GM23338 (cell line): Measurements from ENCODE around the gene KLHL40. TPM values are rescaled to one million over a fixed set of nuclear protein-coding genes. Genes with fewer than 3 reads are reported as not detected.

Experiments
- ATAC-seq: fragments of 200-7000 bp; cut with Tn5 transposase; 3 replicates; pipeline ENCODE4 v1.9.1; 2020
- DNase-seq: peaks from one replicate; pipeline ENCODE4 v3.0.0-alpha.2; 2015; ENCODE audit warnings: low spot score
- H2AFZ ChIP-seq: fragments of 200-600 bp; sonication (generic); 2 replicates; pipeline ENCODE4 v1.8.0; 2016; ENCODE audit warnings: antibody characterized with exemption, mild to moderate bottlenecking, moderate library complexity
- H3F3A ChIP-seq: fragments of 200-600 bp; sonication (generic); replicated peaks from 2 replicates; pipeline ENCODE4 v1.8.0; 2017; ENCODE audit warnings: antibody characterized with exemption, mixed run types, low read depth
- H3K27ac ChIP-seq: fragments of 200-600 bp; sonication (generic); 2 replicates; pipeline ENCODE4 v1.6.1; 2016; ENCODE audit warnings: low read depth
- H3K27me3 ChIP-seq: fragments of 200-600 bp; sonication (generic); 2 replicates; pipeline ENCODE4 v1.8.0; 2016; ENCODE audit warnings: mild to moderate bottlenecking, mixed run types, moderate library complexity; ENCODE audit not compliant: insufficient read depth
- H3K36me3 ChIP-seq: fragments of 200-600 bp; sonication (generic); 2 replicates; pipeline ENCODE4 v1.8.0; 2016; ENCODE audit warnings: mild to moderate bottlenecking; ENCODE audit not compliant: insufficient read depth
- H3K4me1 ChIP-seq: fragments of 200-600 bp; sonication (generic); 2 replicates; pipeline ENCODE4 v1.8.0; 2016; ENCODE audit warnings: mild to moderate bottlenecking, moderate library complexity; ENCODE audit not compliant: insufficient read depth
- H3K4me2 ChIP-seq: fragments of 200-600 bp; sonication (generic); 2 replicates; pipeline ENCODE4 v1.7.1; 2017; ENCODE audit warnings: mixed run types
- H3K4me3 ChIP-seq: fragments of 200-600 bp; sonication (generic); 2 replicates; pipeline ENCODE4 v1.6.1; 2016; ENCODE audit warnings: mixed run types
- H3K79me2 ChIP-seq: fragments of 200-600 bp; sonication (generic); replicated peaks from 2 replicates; pipeline ENCODE4 v1.8.0; 2017; ENCODE audit warnings: mild to moderate bottlenecking; ENCODE audit not compliant: insufficient read depth
- H3K9me2 ChIP-seq: fragments of 200-600 bp; sonication (generic); 2 replicates; pipeline ENCODE4 v1.8.0; 2017; ENCODE audit not compliant: insufficient read depth
- H4K20me1 ChIP-seq: fragments of 200-600 bp; sonication (generic); replicated peaks from 2 replicates; pipeline ENCODE4 v1.8.0; 2017; ENCODE audit warnings: mild to moderate bottlenecking; ENCODE audit not compliant: insufficient read depth
- H3K27ac Mint-ChIP-seq: 2 replicates; pipeline ENCODE4 v1.8.0; 2020; ENCODE audit warnings: inconsistent platforms, mild to moderate bottlenecking, moderate library complexity, mixed read lengths
- H3K27me3 Mint-ChIP-seq: 3 replicates; pipeline ENCODE4 v1.8.0; 2022; ENCODE audit warnings: low read depth, mild to moderate bottlenecking, moderate library complexity, mixed read lengths, inconsistent platforms; ENCODE audit not compliant: insufficient read depth, poor library complexity
- H3K36me3 Mint-ChIP-seq: 3 replicates; pipeline ENCODE4 v1.8.0; 2021; ENCODE audit warnings: low read depth, mild to moderate bottlenecking, inconsistent platforms, moderate library complexity, mixed read lengths
- H3K4me1 Mint-ChIP-seq: 3 replicates; pipeline ENCODE4 v1.8.0; 2020; ENCODE audit warnings: mild to moderate bottlenecking, inconsistent platforms, mixed read lengths
- H3K4me3 Mint-ChIP-seq: 3 replicates; pipeline ENCODE4 v1.8.0; 2021; ENCODE audit warnings: moderate library complexity, mild to moderate bottlenecking, inconsistent platforms, mixed read lengths
- H3K9me3 Mint-ChIP-seq: 3 replicates; pipeline ENCODE4 v1.8.0; 2020; ENCODE audit warnings: moderate library complexity, mild to moderate bottlenecking, inconsistent platforms, mixed read lengths
- CREB1 ChIP-seq: fragments of 250-450 bp; sonication (Bioruptor Pico); IDR thresholded peaks from 2 replicates; pipeline ENCODE4 v1.5.0; 2020; ENCODE audit warnings: low read depth, mild to moderate bottlenecking, moderate library complexity
- ETS1 ChIP-seq: IDR thresholded peaks from 2 replicates; pipeline ENCODE4 v1.6.1; 2016; ENCODE audit warnings: antibody characterized with exemption
- EZH2phosphoT487 ChIP-seq: fragments of 200-600 bp; sonication (generic); IDR thresholded peaks from one replicate; pipeline ENCODE4 v1.8.1; 2018; ENCODE audit warnings: antibody characterized with exemption; ENCODE audit not compliant: unreplicated experiment
- JUNB ChIP-seq: IDR thresholded peaks from one replicate; pipeline ENCODE4 v1.6.1; 2016; ENCODE audit warnings: antibody characterized with exemption; ENCODE audit not compliant: unreplicated experiment
- STAT1 ChIP-seq: IDR thresholded peaks from one replicate; pipeline ENCODE4 v1.6.1; 2016; ENCODE audit warnings: antibody characterized with exemption; ENCODE audit not compliant: unreplicated experiment
- ZNF114 ChIP-seq: fragments of 250-450 bp; sonication (Bioruptor Pico); IDR thresholded peaks from 2 replicates; pipeline ENCODE4 v1.5.0; 2020; ENCODE audit warnings: mild to moderate bottlenecking, moderate library complexity
- ZNF331 ChIP-seq: fragments of 250-450 bp; sonication (Bioruptor Pico); IDR thresholded peaks from 2 replicates; pipeline ENCODE4 v1.5.0; 2020; ENCODE audit warnings: low read depth, mild to moderate bottlenecking, moderate library complexity
- ZNF462 ChIP-seq: fragments of 250-450 bp; sonication (Bioruptor Pico); IDR thresholded peaks from 2 replicates; pipeline ENCODE4 v1.5.0; 2020; ENCODE audit warnings: mild to moderate bottlenecking, moderate library complexity
- polyA plus RNA-seq: library from polyadenylated mRNA; unstranded; fragments of >200 nt; fragmentation: Nextera tagmentation; extraction: Ambion mirVana; gene quantifications from 2 replicates; pipeline ENCODE4 v1.2.1, GENCODE V29; 2016
- total RNA-seq: library from RNA; depleted of rRNA; stranded (reverse); fragments of >200 nt; shearing (Covaris generic); gene quantifications from 2 replicates; pipeline ENCODE4 v1.2.3, GENCODE V29; 2014
- TF ChIP-seq, protein P1 (sequence below): IDR thresholded peaks from one replicate; pipeline ENCODE4 v1.6.1; 2018; ENCODE audit warnings: antibody characterized with exemption; ENCODE audit not compliant: unreplicated experiment

Gene KLHL40
- total and polyA plus RNA-seq, 2 experiments from 2014 or later: not detected

DNA sequence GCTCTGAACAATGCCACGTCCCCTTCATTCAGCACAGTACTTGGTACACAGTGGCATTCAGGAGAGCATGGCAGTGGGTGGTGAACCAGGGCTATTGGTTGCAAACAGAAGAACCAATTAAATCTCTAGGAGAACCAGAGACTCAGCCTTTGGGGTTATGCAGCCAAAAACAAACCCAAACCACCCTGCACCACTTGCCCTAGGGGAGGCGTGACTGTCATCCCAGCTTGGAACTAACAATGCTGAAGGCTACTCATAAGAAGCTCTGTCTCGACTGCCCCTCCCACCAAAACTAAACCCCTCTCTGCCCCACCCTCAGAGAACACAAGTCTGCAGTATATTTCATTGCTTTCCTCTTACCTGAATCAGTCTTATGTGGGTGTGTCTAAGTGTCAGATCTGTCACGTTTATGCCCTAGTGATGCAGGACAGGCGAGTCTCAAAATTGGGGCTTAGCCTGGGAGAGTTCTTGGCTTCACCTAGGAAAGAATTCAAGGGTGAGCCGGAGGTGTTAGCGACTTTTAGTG, 15.2 kb upstream of the KLHL40 start:
- H3F3A ChIP-seq: no peaks in the 10 kb centered on the region
- no peaks in the 10 kb centered on the region for H3K27me3 Mint-ChIP-seq
- no peaks in the 10 kb centered on the region for H3K27me3 ChIP-seq
- H3K27ac Mint-ChIP-seq: no peak overlapping the region
- 0 out of 3 replicates have a peak, but pooled peaks cover 6% of the 10 kb centered on the region for H3K9me3 Mint-ChIP-seq
- H3K27ac ChIP-seq: no peak overlapping the region
- peaks cover 9% of the 10 kb centered on the region; the same call in 2 of the 3 replicates for H3K4me1 Mint-ChIP-seq
- no peaks in the 10 kb centered on the region for H3K36me3 ChIP-seq
- H3K36me3 Mint-ChIP-seq: no peaks in the 10 kb centered on the region
- no peak for ATAC-seq
- H2AFZ ChIP-seq: no peak overlapping the region
- no peak for TF ChIP-seq JUNB
- TF ChIP-seq ETS1: no peak
- no peak for TF ChIP-seq STAT1
- no peak for TF ChIP-seq ZNF114
- no peak for TF ChIP-seq EZH2phosphoT487
- no peak for TF ChIP-seq ZNF462 (CRISPR knock-in tag)
- TF ChIP-seq, protein P1, sequence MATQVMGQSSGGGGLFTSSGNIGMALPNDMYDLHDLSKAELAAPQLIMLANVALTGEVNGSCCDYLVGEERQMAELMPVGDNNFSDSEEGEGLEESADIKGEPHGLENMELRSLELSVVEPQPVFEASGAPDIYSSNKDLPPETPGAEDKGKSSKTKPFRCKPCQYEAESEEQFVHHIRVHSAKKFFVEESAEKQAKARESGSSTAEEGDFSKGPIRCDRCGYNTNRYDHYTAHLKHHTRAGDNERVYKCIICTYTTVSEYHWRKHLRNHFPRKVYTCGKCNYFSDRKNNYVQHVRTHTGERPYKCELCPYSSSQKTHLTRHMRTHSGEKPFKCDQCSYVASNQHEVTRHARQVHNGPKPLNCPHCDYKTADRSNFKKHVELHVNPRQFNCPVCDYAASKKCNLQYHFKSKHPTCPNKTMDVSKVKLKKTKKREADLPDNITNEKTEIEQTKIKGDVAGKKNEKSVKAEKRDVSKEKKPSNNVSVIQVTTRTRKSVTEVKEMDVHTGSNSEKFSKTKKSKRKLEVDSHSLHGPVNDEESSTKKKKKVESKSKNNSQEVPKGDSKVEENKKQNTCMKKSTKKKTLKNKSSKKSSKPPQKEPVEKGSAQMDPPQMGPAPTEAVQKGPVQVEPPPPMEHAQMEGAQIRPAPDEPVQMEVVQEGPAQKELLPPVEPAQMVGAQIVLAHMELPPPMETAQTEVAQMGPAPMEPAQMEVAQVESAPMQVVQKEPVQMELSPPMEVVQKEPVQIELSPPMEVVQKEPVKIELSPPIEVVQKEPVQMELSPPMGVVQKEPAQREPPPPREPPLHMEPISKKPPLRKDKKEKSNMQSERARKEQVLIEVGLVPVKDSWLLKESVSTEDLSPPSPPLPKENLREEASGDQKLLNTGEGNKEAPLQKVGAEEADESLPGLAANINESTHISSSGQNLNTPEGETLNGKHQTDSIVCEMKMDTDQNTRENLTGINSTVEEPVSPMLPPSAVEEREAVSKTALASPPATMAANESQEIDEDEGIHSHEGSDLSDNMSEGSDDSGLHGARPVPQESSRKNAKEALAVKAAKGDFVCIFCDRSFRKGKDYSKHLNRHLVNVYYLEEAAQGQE: no peak
- TF ChIP-seq CREB1 (CRISPR knock-in tag): no peak
- no peak for TF ChIP-seq ZNF331
- H3K4me2 ChIP-seq: no peak overlapping the region
- DNase-seq: no peak
- no peaks in the 10 kb centered on the region for H4K20me1 ChIP-seq
- H3K9me2 ChIP-seq: 0 out of 2 replicates have a peak, but pooled peaks cover 9% of the 10 kb centered on the region
- H3K79me2 ChIP-seq: no peaks in the 10 kb centered on the region
- H3K4me1 ChIP-seq: no peaks in the 10 kb centered on the region
- H3K4me3 Mint-ChIP-seq: no peak overlapping the region
- no peak overlapping the region for H3K4me3 ChIP-seq
